Subcutaneous abdominal adipose tissue (tissue), 5 donors: ENCODE results near the gene APOL2.
"Not testable (repeated sequence)": the region's sequence is repeated elsewhere in the genome, so short reads cannot be mapped to it uniquely, and the experiment has no call there.

ENCODE experiments used
- H3K27ac ChIP-seq: one replicate; pipeline ENCODE4 v1.7.0; 2013; ENCODE audit warnings: low read depth, mild to moderate bottlenecking, inconsistent platforms, low read length, moderate library complexity
- H3K27me3 ChIP-seq, 5 donors: one replicate each; pipeline ENCODE4 v1.7.0; 2013; ENCODE audit warnings: low read length in 5 of 5, inconsistent platforms in 1 of 5; ENCODE audit not compliant: control insufficient read depth in 5 of 5, insufficient read depth in 4 of 5
- H3K36me3 ChIP-seq, 5 donors: one replicate each; pipeline ENCODE4 v1.7.0; 2013; ENCODE audit warnings: low read length in 5 of 5; ENCODE audit not compliant: control insufficient read depth in 5 of 5, insufficient read depth in 5 of 5
- H3K4me1 ChIP-seq, 5 donors: one replicate each; pipeline ENCODE4 v1.7.0; 2013; ENCODE audit warnings: low read length in 5 of 5, mild to moderate bottlenecking in 3 of 5, moderate library complexity in 1 of 5; ENCODE audit not compliant: control insufficient read depth in 5 of 5, insufficient read depth in 5 of 5
- H3K4me3 ChIP-seq, 5 donors: one replicate each; pipeline ENCODE4 v1.7.0; 2013; ENCODE audit warnings: low read length in 5 of 5, low read depth in 1 of 5
- H3K9ac ChIP-seq, 5 donors: one replicate each; pipeline ENCODE4 v1.7.0; 2013; ENCODE audit warnings: low read length in 5 of 5, mild to moderate bottlenecking in 4 of 5, moderate library complexity in 3 of 5
- H3K9me3 ChIP-seq, 5 donors: one replicate each; pipeline ENCODE4 v1.7.0; 2013; ENCODE audit warnings: low read length in 5 of 5; ENCODE audit not compliant: control insufficient read depth in 5 of 5
- donor health status: healthy.
- donor health status: healthy.
- donor health status: healthy.
- donor health status: healthy.
- donor health status: healthy.

The APOL2 gene

GRCh38 chr22:36255572-36255971 is 16.2 kb upstream of the APOL2 start:
- Histone ChIP-seq H3K27ac (peak overlapping the region; percentile 85), H3K4me3 (peak overlapping the region in 4 of 5 donors; percentile 35 to 88 (median 54)), H3K36me3 (peaks cover 0 to 11% (median 0%) of the 10 kb centered on the region in 5 donors), H3K9ac (peak overlapping the region in 1 of 5 donors; percentile 71), H3K4me1 (peaks cover 14 to 73% (median 64%) of the 10 kb centered on the region in 5 donors)
- not testable (repeated sequence) for H3K27me3 ChIP-seq, H3K9me3 ChIP-seq

DNA sequence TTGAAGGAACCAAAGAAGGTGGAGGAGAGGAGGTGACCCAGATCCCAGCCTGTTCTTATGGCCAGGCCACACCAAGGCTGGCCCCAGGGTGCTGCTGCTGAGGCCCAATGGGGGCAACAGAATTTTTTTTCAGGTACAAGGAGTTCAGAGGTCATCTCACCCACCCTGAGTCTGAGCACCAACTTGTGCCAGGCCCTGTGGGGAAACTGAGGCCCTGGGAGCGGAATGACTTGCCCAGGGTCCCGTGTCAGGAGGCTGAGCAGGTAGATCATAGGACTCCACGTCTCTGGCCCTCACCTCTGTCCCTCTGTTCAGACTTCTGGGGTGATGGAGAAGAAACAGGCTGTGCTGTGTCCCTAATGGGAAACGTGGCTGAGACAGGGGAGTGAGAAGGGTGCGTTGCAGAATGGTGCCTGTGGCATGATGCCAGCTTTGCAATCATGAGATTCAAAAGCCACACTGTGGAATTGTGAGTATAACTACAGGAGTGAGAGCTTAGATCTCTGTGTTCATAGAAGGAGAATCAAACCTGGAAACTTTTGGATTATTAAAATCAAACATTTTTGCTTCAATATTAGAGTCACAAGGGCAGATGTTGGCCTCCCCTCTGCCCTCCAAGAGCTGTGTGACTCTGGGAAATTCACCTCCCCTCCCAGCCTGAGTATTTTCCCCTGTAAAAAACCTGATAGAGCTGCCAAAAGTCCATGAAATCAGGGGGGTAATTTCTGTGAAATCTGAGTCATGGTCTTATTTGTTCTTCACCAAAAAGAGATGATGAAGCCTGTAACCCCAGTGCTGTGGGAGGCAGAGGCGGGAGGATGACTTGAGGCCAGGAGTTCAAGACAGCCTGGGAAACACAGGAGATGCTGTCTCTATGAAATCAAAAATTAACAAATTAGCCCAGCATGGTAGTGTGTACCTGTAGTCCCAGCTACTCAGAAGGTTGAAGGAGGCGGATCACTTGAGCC is 14.5 kb upstream of the APOL2 start:
- peak overlapping the region; percentile 55 to 89 (median 77) for H3K4me3 ChIP-seq
- H3K9me3 ChIP-seq, result peaks cover 0 to 5% (median 0%) of the 10 kb centered on the region in 5 donors
- H3K36me3 ChIP-seq, result peaks cover 0 to 11% (median 0%) of the 10 kb centered on the region in 5 donors
- H3K27ac ChIP-seq, result peak overlapping the region; percentile 85
- H3K4me1 ChIP-seq, result peaks cover 11 to 60% (median 48%) of the 10 kb centered on the region in 5 donors
- peak overlapping the region; percentile 19 to 94 (median 53) for H3K9ac ChIP-seq
- no peaks in the 10 kb centered on the region for H3K27me3 ChIP-seq

DNA sequence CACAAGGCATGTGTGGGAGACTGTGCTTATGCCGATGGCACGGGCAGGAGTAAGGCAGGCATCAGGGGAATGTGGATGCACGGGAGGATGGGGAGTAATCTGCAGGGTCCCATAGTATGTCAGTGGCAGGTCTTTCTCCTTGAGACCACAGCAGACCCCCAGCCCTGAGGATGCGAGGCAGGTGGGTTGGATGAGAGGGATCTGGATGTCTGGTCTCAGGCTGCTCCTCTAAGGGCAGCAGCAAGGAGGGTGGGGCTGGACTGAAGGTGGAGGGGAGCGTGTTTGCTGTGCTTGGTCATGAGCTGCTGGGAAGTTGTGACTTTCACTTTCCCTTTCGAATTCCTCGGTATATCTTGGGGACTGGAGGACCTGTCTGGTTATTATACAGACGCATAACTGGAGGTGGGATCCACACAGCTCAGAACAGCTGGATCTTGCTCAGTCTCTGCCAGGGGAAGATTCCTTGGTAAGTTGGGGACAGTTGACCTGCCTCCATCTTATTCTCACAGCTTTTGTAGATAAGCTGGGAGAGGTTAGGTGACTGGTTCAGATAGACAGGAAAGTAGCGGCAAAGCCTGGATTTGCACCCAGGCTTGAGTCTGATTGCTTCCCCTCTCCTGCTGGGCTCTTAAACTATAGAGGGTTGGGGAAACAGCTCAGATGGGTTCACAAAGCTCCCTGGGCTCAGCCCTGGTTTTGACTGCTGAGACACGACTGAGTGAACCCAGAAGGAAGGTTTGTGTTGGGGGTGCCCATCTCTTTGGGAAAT is 13.6 kb upstream of the APOL2 start, which contains the start of gene APOL1:
APOL1 (plus strand) TSS at position 380 of the 769 bp plus-strand sequence. CDS start 1,823 bp downstream, outside the sequence.
- Histone ChIP-seq H3K36me3 (peaks cover 0 to 10% (median 0%) of the 10 kb centered on the region in 5 donors), H3K4me3 (peak within 1 kb of the TSS; percentile 55 to 89 (median 77)), H3K9ac (peak within 1 kb of the TSS; percentile 19 to 94 (median 53)), H3K4me1 (peaks cover 7 to 51% (median 40%) of the 10 kb centered on the region in 5 donors), H3K27ac (peak within 1 kb of the TSS; percentile 85), H3K27me3 (no peaks in the 10 kb centered on the region), H3K9me3 (peaks cover 0 to 5% (median 0%) of the 10 kb centered on the region in 5 donors)

DNA sequence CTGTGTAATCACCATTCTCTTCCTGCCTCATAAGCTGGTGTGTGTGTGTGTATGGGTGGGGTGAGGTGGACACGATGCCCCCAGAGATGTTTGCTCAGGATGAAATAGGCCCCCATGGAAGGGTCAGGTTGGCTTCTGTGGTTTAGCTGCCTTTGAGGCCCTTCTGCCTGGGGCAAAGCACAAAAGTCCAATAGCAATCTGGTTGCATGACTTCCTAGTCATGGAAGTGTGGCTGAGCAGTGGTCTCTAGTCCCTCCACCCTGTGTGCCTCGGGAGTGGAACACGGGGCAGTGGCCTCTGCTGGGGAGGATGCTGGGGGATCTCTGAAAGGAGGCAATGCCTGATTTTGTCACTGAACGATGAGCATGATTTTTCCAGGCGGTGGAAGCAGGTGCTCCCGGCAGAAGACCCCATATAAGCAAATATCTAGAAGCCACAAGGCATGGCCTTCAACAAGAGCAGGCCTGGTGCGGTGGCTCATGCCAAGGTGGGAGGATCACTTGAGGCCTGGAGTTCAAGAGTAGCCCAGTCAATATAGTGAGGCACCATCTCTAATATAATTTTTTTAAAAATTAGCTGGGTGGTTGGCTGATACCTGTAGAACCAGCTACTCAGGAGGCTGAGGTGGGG is 12.8 kb upstream of the APOL2 start:
- not testable (repeated sequence) for H3K27ac ChIP-seq, H3K36me3 ChIP-seq, H3K27me3 ChIP-seq, H3K9ac ChIP-seq, H3K9me3 ChIP-seq
- Histone ChIP-seq H3K4me1 (peaks cover 7 to 44% (median 39%) of the 10 kb centered on the region in 5 donors), H3K4me3 (peak overlapping the region in 1 of 5 donors; percentile 67)

- not testable (repeated sequence) for H3K27ac ChIP-seq, H3K9me3 ChIP-seq, H3K27me3 ChIP-seq, H3K36me3 ChIP-seq, H3K9ac ChIP-seq, H3K4me3 ChIP-seq
- peaks cover 7 to 32% (median 30%) of the 10 kb centered on the region in 5 donors for H3K4me1 ChIP-seq
These were observed 11.1 kb upstream of the APOL2 start for GRCh38 chr22:36250292-36250960.

DNA sequence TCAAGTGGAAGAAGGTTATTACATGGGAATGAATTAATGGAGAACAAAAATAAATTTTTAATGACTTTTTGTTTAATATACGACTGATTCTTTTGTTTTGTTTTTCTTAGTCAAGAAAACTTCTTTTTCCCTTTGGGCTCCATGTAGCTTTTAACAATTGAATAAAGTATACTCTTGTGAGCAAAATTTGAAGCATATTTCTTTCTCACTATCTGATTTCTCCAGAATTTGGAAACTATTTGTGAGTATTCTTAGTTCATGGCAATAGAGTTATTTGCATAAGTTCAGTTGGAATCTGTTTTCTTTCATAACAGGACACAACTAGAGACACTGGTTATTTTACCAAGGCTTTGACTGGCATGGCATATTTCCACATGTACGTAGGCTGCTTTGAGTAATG is 9.8 kb upstream of the APOL2 start:
- H3K27ac ChIP-seq, result no peak overlapping the region
- no peaks in the 10 kb centered on the region for H3K27me3 ChIP-seq
- H3K4me1 ChIP-seq, result peaks cover 5 to 31% (median 30%) of the 10 kb centered on the region in 5 donors
- no peak overlapping the region for H3K9ac ChIP-seq
- H3K4me3 ChIP-seq, result no peak overlapping the region
- peaks cover 0 to 5% (median 0%) of the 10 kb centered on the region in 5 donors for H3K9me3 ChIP-seq
- no peaks in the 10 kb centered on the region for H3K36me3 ChIP-seq

DNA sequence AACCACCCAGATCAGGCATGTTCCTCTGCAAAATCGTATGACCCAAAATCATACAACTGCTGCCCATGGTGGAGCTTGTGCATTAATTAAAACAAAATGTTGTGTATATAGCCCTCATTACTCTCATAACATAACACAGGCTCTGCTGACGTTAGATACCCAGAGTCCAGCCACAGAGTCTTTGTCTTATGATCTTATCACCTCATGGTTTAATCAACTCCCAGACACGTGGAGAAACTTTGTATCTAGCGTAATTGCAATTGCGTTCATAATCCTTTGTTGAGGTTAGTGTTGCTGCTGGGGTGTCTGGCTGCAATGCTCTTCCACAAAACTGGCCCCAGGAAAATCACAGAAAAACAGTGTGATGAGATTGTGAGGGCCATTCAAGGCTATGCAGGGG is 8.6 kb upstream of the APOL2 start:
- no peak overlapping the region for H3K4me3 ChIP-seq
- no peaks in the 10 kb centered on the region for H3K36me3 ChIP-seq
- no peak overlapping the region for H3K27ac ChIP-seq
- no peaks in the 10 kb centered on the region for H3K27me3 ChIP-seq
- peaks cover 4 to 27% (median 27%) of the 10 kb centered on the region in 5 donors for H3K4me1 ChIP-seq
- H3K9ac ChIP-seq, result no peak overlapping the region
- peaks cover 0 to 5% (median 0%) of the 10 kb centered on the region in 5 donors for H3K9me3 ChIP-seq

DNA sequence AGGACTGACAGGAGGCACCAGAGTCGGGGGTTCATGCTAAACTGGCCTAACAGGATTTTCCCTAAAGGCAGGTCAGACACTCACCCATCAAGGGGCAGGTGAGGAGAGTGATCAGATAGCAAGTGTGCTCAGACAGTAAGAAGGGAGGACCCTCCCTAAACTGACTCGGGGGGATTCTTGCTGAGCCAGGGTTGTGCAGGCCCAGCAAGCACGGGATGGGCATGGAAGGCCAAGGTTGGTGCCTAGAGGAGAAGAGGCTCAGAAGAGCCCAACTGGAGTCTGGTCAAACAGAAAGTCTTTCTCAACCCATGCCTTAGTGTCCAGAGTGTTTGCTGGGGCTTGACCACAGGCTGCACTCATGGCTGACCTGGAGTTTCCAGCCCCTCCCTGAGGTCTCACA is 7.4 kb upstream of the APOL2 start:
- H3K9ac ChIP-seq, result no peak overlapping the region
- H3K4me1 ChIP-seq, result peaks cover 2 to 21% (median 20%) of the 10 kb centered on the region in 5 donors
- H3K27me3 ChIP-seq, result no peaks in the 10 kb centered on the region
- peaks cover 0 to 5% (median 0%) of the 10 kb centered on the region in 5 donors for H3K9me3 ChIP-seq
- H3K36me3 ChIP-seq, result no peaks in the 10 kb centered on the region
- H3K27ac ChIP-seq, result no peak overlapping the region
- no peak overlapping the region for H3K4me3 ChIP-seq

DNA sequence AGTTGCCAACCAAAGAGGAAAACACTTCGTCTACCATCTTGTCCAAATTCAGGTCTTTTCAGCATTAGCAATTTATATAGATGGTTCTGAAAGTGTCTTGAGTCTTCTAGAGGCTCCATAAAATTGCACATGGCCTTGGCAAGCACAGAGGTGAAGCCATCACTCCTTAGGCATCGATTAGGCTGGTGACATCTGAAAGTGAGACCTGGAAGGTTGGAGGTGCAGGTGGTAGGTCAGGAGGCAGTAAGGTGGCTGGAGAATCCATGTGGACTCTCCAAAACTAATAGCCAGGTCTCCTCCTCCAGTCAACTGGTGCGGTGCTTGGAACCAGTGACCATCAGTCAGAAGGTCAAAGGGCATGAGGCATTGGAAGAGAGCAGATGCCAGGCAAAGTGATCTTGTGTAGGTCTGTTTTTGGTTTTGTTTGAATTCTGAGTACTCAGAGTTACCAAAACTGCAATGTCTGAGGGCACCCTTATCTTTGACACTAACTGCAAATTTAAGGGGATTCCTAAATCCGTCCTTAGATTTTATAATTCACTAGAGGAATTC is 6.6 kb upstream of the APOL2 start:
- H3K27me3 ChIP-seq, result no peaks in the 10 kb centered on the region
- peaks cover 0 to 5% (median 0%) of the 10 kb centered on the region in 5 donors for H3K9me3 ChIP-seq
- no peaks in the 10 kb centered on the region for H3K36me3 ChIP-seq
- H3K27ac ChIP-seq, result no peak overlapping the region
- H3K9ac ChIP-seq, result no peak overlapping the region
- no peak overlapping the region for H3K4me3 ChIP-seq
- peaks cover 2 to 21% (median 20%) of the 10 kb centered on the region in 5 donors for H3K4me1 ChIP-seq
